H1 (cell line): ENCODE measurements around the gene GJC2. TPM values are rescaled to one million over a fixed set of nuclear protein-coding genes. Genes with fewer than 3 reads are reported as not detected.

Experiments
- CTCF ChIA-PET: fragments of 300-600 bp; sonication (Branson Sonifier 250); formaldehyde crosslinking; loops from one replicate; lab custom pipeline; 2021; ENCODE audit not compliant: partially characterized antibody; lab: Charles Lee
- POLR2A ChIA-PET: fragments of 300-600 bp; sonication (Branson Sonifier 250); formaldehyde crosslinking; loops from one replicate; lab custom pipeline; 2021; ENCODE audit warnings: inconsistent platforms; ENCODE audit not compliant: partially characterized antibody; lab: Charles Lee
- DNase-seq, 2 experiments: peaks; one replicate each; pipeline versions ENCODE4 v3.0.0 to v3.0.0-alpha.2; 2010 to 2022; ENCODE audit warnings: low spot score in 2 of 2, low read depth in 1 of 2, mixed read lengths in 1 of 2
- FAIRE-seq: peaks from 2 replicates; lab custom pipeline; 2011; peaks lifted over from hg19 to GRCh38; lab: Jason Lieb, UNC
- H2AFZ ChIP-seq: 2 replicates; pipeline ENCODE4 v1.8.1; 2012; ENCODE audit warnings: low read length, inconsistent platforms
- H2AK5ac ChIP-seq: 2 replicates; pipeline ENCODE4 v1.6.1; 2013; ENCODE audit warnings: low read depth, low read length
- H2BK120ac ChIP-seq: replicated peaks from 2 replicates; pipeline ENCODE3; 2013; ENCODE audit warnings: low read depth, low read length, inconsistent platforms
- H2BK12ac ChIP-seq: 2 replicates; pipeline ENCODE4 v1.6.1; 2013; ENCODE audit warnings: low read depth, low read length
- H2BK15ac ChIP-seq: 2 replicates; pipeline ENCODE4 v1.6.1; 2013; ENCODE audit warnings: low read length
- H2BK20ac ChIP-seq: 2 replicates; pipeline ENCODE4 v1.6.1; 2013; ENCODE audit warnings: low read length
- H2BK5ac ChIP-seq: 2 replicates; pipeline ENCODE4 v1.6.1; 2013; ENCODE audit warnings: low read depth, low read length
- H3K14ac ChIP-seq: 2 replicates; pipeline ENCODE4 v1.6.1; 2013; ENCODE audit warnings: inconsistent platforms; ENCODE audit not compliant: insufficient read length
- H3K18ac ChIP-seq: 2 replicates; pipeline ENCODE4 v1.6.1; 2013; ENCODE audit warnings: low read length; ENCODE audit errors: extremely low read depth
- H3K23ac ChIP-seq: 2 replicates; pipeline ENCODE4 v1.6.1; 2013; ENCODE audit warnings: inconsistent platforms; ENCODE audit not compliant: insufficient read length
- H3K23me2 ChIP-seq: 2 replicates; pipeline ENCODE4 v1.6.1; 2013; ENCODE audit warnings: low read depth, low read length
- H3K27ac ChIP-seq: 2 replicates; pipeline ENCODE4 v1.6.1; 2011; ENCODE audit warnings: low read depth, low read length, inconsistent platforms
- H3K27me3 ChIP-seq, 4 experiments: replicated peaks in 1 of 4; 1 replicate in 1 of 4; 2 replicates in 3 of 4; pipeline versions ENCODE4 v1.6.1 to v1.8.1; 2011 to 2013; ENCODE audit warnings: low read length in 3 of 4, mild to moderate bottlenecking in 3 of 4, inconsistent platforms in 2 of 4, mixed read lengths in 2 of 4, moderate library complexity in 1 of 4; ENCODE audit not compliant: control insufficient read depth in 3 of 4, insufficient read depth in 3 of 4; ENCODE audit errors: extremely low read depth in 1 of 4
- H3K36me3 ChIP-seq, 4 experiments: 2 replicates each; pipeline versions ENCODE4 v1.6.1 to v1.8.1; 2011 to 2013; ENCODE audit warnings: mild to moderate bottlenecking in 4 of 4, low read length in 3 of 4, moderate library complexity in 2 of 4, control low read depth in 1 of 4, inconsistent platforms in 1 of 4; ENCODE audit not compliant: insufficient read depth in 4 of 4, control insufficient read depth in 2 of 4
- H3K4ac ChIP-seq: replicated peaks from 2 replicates; pipeline ENCODE3; 2013; ENCODE audit warnings: low read length, low read depth, mixed read lengths, inconsistent platforms; ENCODE audit not compliant: insufficient read length
- H3K4me1 ChIP-seq, 4 experiments: replicated peaks in 1 of 4; 1 replicate in 1 of 4; 2 replicates in 3 of 4; pipeline versions ENCODE4 v1.6.1 to v1.8.1; 2011 to 2013; ENCODE audit warnings: low read length in 3 of 4, inconsistent platforms in 2 of 4, mixed read lengths in 1 of 4; ENCODE audit not compliant: insufficient read depth in 4 of 4, control insufficient read depth in 3 of 4
- H3K4me2 ChIP-seq, 2 experiments: 2 replicates each; pipeline versions ENCODE4 v1.6.1 to v1.8.1; 2011 to 2013; ENCODE audit warnings: low read depth in 2 of 2, low read length in 2 of 2, control low read depth in 1 of 2, inconsistent platforms in 1 of 2, mild to moderate bottlenecking in 1 of 2; ENCODE audit not compliant: insufficient read depth in 1 of 2
- H3K4me3 ChIP-seq, 4 experiments: fragments of 200-600, 300-600 bp in 1 of 4; sonication (generic), shearing (Covaris generic), sonication (Bioruptor Twin) in 1 of 4; 2 replicates each; pipeline versions ENCODE4 v1.5.1 to v1.8.1; 2011 to 2016; ENCODE audit warnings: low read length in 4 of 4, low read depth in 3 of 4, control low read depth in 2 of 4, inconsistent platforms in 2 of 4, mild to moderate bottlenecking in 2 of 4, mixed read lengths in 1 of 4, moderate library complexity in 1 of 4; ENCODE audit not compliant: insufficient read depth in 2 of 4; ENCODE audit errors: extremely low read depth in 1 of 4
- H3K56ac ChIP-seq: replicated peaks from 2 replicates; pipeline ENCODE3; 2013; ENCODE audit warnings: low read depth, mild to moderate bottlenecking, mixed read lengths, low read length, inconsistent platforms; ENCODE audit not compliant: insufficient read length
- H3K79me1 ChIP-seq: 2 replicates; pipeline ENCODE4 v1.6.1; 2013; ENCODE audit warnings: low read depth, low read length, control low read depth
- H3K79me2 ChIP-seq, 2 experiments: 2 replicates each; pipeline versions ENCODE4 v1.6.1 to v1.8.1; 2012 to 2013; ENCODE audit warnings: low read length in 2 of 2, mild to moderate bottlenecking in 2 of 2, inconsistent platforms in 1 of 2; ENCODE audit not compliant: insufficient read depth in 2 of 2, control insufficient read depth in 1 of 2
- H3K9ac ChIP-seq, 4 experiments: replicated peaks in 1 of 4; 1 replicate in 1 of 4; 2 replicates in 3 of 4; pipeline versions ENCODE4 v1.6.1 to v1.8.1; 2011 to 2013; ENCODE audit warnings: low read depth in 3 of 4, low read length in 3 of 4, control low read depth in 2 of 4, mild to moderate bottlenecking in 2 of 4, moderate library complexity in 2 of 4, inconsistent platforms in 1 of 4; ENCODE audit errors: extremely low read depth in 1 of 4
- H3K9me3 ChIP-seq, 2 experiments: 2 replicates each; pipeline versions ENCODE4 v1.6.1 to v1.8.1; 2012 to 2013; ENCODE audit warnings: mild to moderate bottlenecking in 2 of 2, moderate library complexity in 2 of 2, control low read depth in 1 of 2, inconsistent platforms in 1 of 2, low read depth in 1 of 2, low read length in 1 of 2, mixed read lengths in 1 of 2; ENCODE audit not compliant: insufficient read depth in 2 of 2
- H4K20me1 ChIP-seq, 2 experiments: replicated peaks in 1 of 2; 2 replicates each; pipeline versions ENCODE3 to v1.8.1; 2011 to 2013; ENCODE audit warnings: inconsistent platforms in 2 of 2, low read length in 2 of 2, mild to moderate bottlenecking in 1 of 2; ENCODE audit not compliant: insufficient read depth in 2 of 2, control insufficient read depth in 1 of 2
- H4K5ac ChIP-seq: 2 replicates; pipeline ENCODE4 v1.6.1; 2013; ENCODE audit warnings: low read length, low read depth, mixed read lengths, inconsistent platforms; ENCODE audit not compliant: insufficient read length
- H4K8ac ChIP-seq: 2 replicates; pipeline ENCODE4 v1.8.0; 2013; ENCODE audit warnings: mild to moderate bottlenecking, moderate library complexity, low read length, inconsistent platforms; ENCODE audit not compliant: insufficient read depth; ENCODE audit errors: extremely low read depth
- H4K91ac ChIP-seq: replicated peaks from 2 replicates; pipeline ENCODE3; 2013; ENCODE audit warnings: low read length, mixed read lengths, inconsistent platforms; ENCODE audit not compliant: insufficient read length
- ATF3 ChIP-seq: IDR thresholded peaks from 2 replicates; pipeline ENCODE4 v1.6.1; 2011; ENCODE audit warnings: low read depth, mild to moderate bottlenecking, low read length; ENCODE audit not compliant: insufficient read depth
- CREB1 ChIP-seq: IDR thresholded peaks from 2 replicates; pipeline ENCODE4 v1.6.1; 2012; ENCODE audit warnings: inconsistent platforms
- CTBP2 ChIP-seq: IDR thresholded peaks from 2 replicates; pipeline ENCODE4 v1.7.0; 2011; ENCODE audit warnings: borderline replicate concordance, mild to moderate bottlenecking, moderate library complexity, mixed read lengths, low read length; ENCODE audit not compliant: insufficient read depth, insufficient read length
- RNF2 ChIP-seq: fragments of 200-900, 300-1000 bp; sonication (generic); IDR thresholded peaks from 2 replicates; pipeline ENCODE4 v1.7.1; 2016; ENCODE audit warnings: borderline replicate concordance, low read depth, mild to moderate bottlenecking, antibody characterized with exemption, low read length; ENCODE audit not compliant: poor library complexity, severe bottlenecking; ENCODE audit errors: missing control alignments
- SAP30 ChIP-seq: fragments of 300-600 bp; sonication (generic); IDR thresholded peaks from 2 replicates; pipeline ENCODE4 v1.7.1; 2012; ENCODE audit warnings: low read length, moderate library complexity, mild to moderate bottlenecking, inconsistent platforms; ENCODE audit not compliant: insufficient read depth, insufficient replicate concordance
- WGBS, 2 experiments: shearing (Covaris generic) in 1 of 2; methylation state at CpG; one replicate each; pipeline versions ENCODE4 v1.1.6 to v1.1.7; 2013 to 2015; ENCODE audit warnings: low lambda C conversion rate in 2 of 2, mixed read lengths in 2 of 2, inconsistent platforms in 1 of 2, low coverage in 1 of 2, missing lambda C conversion rate in 1 of 2; ENCODE audit not compliant: insufficient replicate concordance in 2 of 2, insufficient coverage in 1 of 2, insufficient read length in 1 of 2; ENCODE audit errors: extremely low coverage in 1 of 2, missing lambda C conversion rate in 1 of 2; 5-methylcytosine and 5-hydroxymethylcytosine counted together
- polyA plus RNA-seq, 7 experiments: library from polyadenylated mRNA; depleted of rRNA in 3 of 7; stranded (reverse) in 5 of 7; unstranded in 2 of 7; fragments of >200 nt in 5 of 7; fragments of 200-250 nt in 2 of 7; gene quantifications; 1 replicate in 5 of 7; 2 replicates in 1 of 7; 4 replicates in 1 of 7; pipeline versions ENCODE4 v1.2.1 to v1.2.3, GENCODE V29; 2011 to 2013; ENCODE audit warnings: missing spikeins in 2 of 7, mixed read lengths in 2 of 7
- total RNA-seq: library from RNA; stranded (reverse); fragmentation: NEBNext Ultra II Directional; extraction: Animal tissue kit (Norgen Biotek cat#: 25700); gene quantifications from 2 replicates; pipeline ENCODE4 v1.2.1, GENCODE V29; 2021

The GJC2 gene
- total and polyA plus RNA-seq, 2 of the 8 experiments (the other 6 are each of a cell fraction or from before 2014, with no cell fraction given) = 0.17 to 0.54 TPM

GRCh38 chr1:228136901-228137300 is 12.8 kb upstream of the GJC2 start:
- no peak for DNase-seq
- no peak overlapping the region for H3K56ac ChIP-seq
- no peak for FAIRE-seq
- no peak overlapping the region for H2BK120ac ChIP-seq
- H2BK5ac ChIP-seq = no peak overlapping the region
- H3K4me1 ChIP-seq = peaks cover 0 to 10% (median 6%) of the 10 kb centered on the region in 4 experiments; a peak in 5 of 7 replicates
- H3K23ac ChIP-seq = no peak overlapping the region
- H3K9me3 ChIP-seq = no peaks in the 10 kb centered on the region
- H2AK5ac ChIP-seq = no peak overlapping the region
- H2AFZ ChIP-seq = no peak overlapping the region
- CTCF ChIA-PET = interaction anchor here (1.0 to 3.4 kb wide), 4 partner anchors 27 to 132 kb away, joined by 3 to 17 read pairs (median 4); partner anchors contain the start of gene IBA57
- no peak overlapping the region for H2BK12ac ChIP-seq
- no peak overlapping the region for H3K18ac ChIP-seq
- H2BK20ac ChIP-seq = no peak overlapping the region
- no peak overlapping the region for H4K8ac ChIP-seq
- H3K4me2 ChIP-seq = no peak overlapping the region
- peaks cover 11% of the 10 kb centered on the region for H3K79me1 ChIP-seq
- no peak overlapping the region for H3K27ac ChIP-seq
- WGBS, 2 experiments = 92% methylated on average over 1 of the region's 1 CpG; no CpG with 5 or more reads in 1 of the 2 experiments
- POLR2A ChIA-PET = no interaction called here
- peaks cover 0 to 5% of the 10 kb centered on the region in 2 experiments for H4K20me1 ChIP-seq
- H3K36me3 ChIP-seq = no peaks in the 10 kb centered on the region
- H4K91ac ChIP-seq = no peak overlapping the region
- no peak overlapping the region for H3K9ac ChIP-seq
- no peak overlapping the region for H3K14ac ChIP-seq
- no peak overlapping the region for H4K5ac ChIP-seq
- H3K27me3 ChIP-seq = peaks cover 0 to 27% (median 4%) of the 10 kb centered on the region in 4 experiments; a peak in 4 of 7 replicates
- no peak overlapping the region for H3K4me3 ChIP-seq
- H3K79me2 ChIP-seq = peaks cover 0 to 13% of the 10 kb centered on the region in 2 experiments; a peak in 1 of 4 replicates
- H3K23me2 ChIP-seq = peaks cover 5% of the 10 kb centered on the region; the same call in 1 of the 2 replicates
- no peak overlapping the region for H2BK15ac ChIP-seq
- no peak overlapping the region for H3K4ac ChIP-seq
- TF ChIP-seq ATF3 (no peak), SAP30 (no peak), CREB1 (no peak), RNF2 (no peak), CTBP2 (no peak)
- TF ChIP-seq, all 59 proteins: peak for 0
